Epithelial cell of esophagus (primary cell): ENCODE data around the gene GNB1L.
A peak's percentile ranks its signal among the peaks of the same experiment; 100 is the strongest.

ENCODE experiments used
- DNase-seq: peaks from one replicate; pipeline ENCODE4 v3.0.0; 2010; ENCODE audit warnings: low read depth
- H3K4me3 ChIP-seq: 2 replicates; pipeline ENCODE4 v1.5.1; 2011; ENCODE audit warnings: mild to moderate bottlenecking, low read length, control low read depth
- CTCF ChIP-seq: IDR thresholded peaks from 2 replicates; pipeline ENCODE4 v1.5.1; 2011; ENCODE audit warnings: low read depth, mild to moderate bottlenecking, low read length, control low read depth, inconsistent platforms; ENCODE audit not compliant: insufficient read depth; ENCODE audit errors: missing control alignments

Gene GNB1L

GRCh38 chr22:19815093-19815822, 39.4 kb downstream of the GNB1L start:
- no peak overlapping the region for H3K4me3 ChIP-seq
- peak; percentile 10 for DNase-seq
- TF ChIP-seq CTCF, result no peak

- TF ChIP-seq CTCF, result no peak
- H3K4me3 ChIP-seq, result no peak overlapping the region
- no peak for DNase-seq
Measured at GRCh38 chr22:19814428-19814827, 40.2 kb downstream of the GNB1L start.

GRCh38 chr22:19812910-19813309, 41.8 kb downstream of the GNB1L start:
- DNase-seq, result no peak
- no peak overlapping the region for H3K4me3 ChIP-seq
- no peak for TF ChIP-seq CTCF

- TF ChIP-seq CTCF, result no peak
Measured at GRCh38 chr22:19811811-19812771, 42.6 kb downstream of the GNB1L start.

GRCh38 chr22:19811211-19811621, 43.5 kb downstream of the GNB1L start:
- no peak for TF ChIP-seq CTCF
- no peak overlapping the region for H3K4me3 ChIP-seq
- no peak for DNase-seq

More at GRCh38 chr22:19811811-19812771, 42.6 kb downstream of the GNB1L start:
- peak; percentile 23 for DNase-seq
- no peak overlapping the region for H3K4me3 ChIP-seq

GRCh38 chr22:19810381-19811201, 44.1 kb downstream of the GNB1L start:
- no peak for DNase-seq
- no peak for TF ChIP-seq CTCF

More at GRCh38 chr22:19810381-19811201, 44.1 kb downstream of the GNB1L start:
- no peak overlapping the region for H3K4me3 ChIP-seq
